ENCODE data around the gene RNPEPL1. TPM values are rescaled to one million over a fixed set of nuclear protein-coding genes. Genes with fewer than 3 reads are reported as not detected.

Gene RNPEPL1
- total RNA-seq, 2 donors from 2014 or later: 111 to 130 TPM

DNA sequence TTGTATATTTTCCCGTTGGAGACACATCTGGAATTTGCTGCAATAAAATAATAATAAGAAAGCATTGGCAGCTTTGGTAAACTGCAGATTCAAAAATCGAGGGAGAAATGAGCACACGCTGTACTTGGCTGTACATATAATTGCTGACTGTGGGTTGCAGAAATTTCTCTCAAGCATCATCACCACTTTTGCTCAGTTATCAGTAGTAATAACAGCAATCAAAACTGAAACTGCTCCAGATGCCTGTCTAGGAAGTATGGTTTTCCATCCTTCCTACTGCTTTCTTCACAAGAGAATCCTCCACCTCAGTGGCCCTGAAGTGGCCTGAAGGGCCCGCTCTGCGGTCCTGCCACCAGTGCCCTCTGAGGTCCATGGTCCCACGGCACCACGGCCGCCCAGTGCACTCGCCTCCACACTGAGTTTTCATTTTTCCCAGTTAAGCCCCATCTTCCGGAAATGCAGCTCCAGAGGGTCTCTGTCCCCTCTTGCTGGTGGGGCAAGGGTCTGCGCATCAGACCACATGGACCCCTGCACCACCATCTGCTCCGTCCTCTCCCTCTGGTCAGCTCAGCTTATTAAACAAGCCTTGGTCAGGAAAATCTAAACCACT, 4.2 kb upstream of the RNPEPL1 start:
- peak overlapping the region; percentile 100 for H3K27ac Mint-ChIP-seq
- H3K4me1 Mint-ChIP-seq: peaks cover 49% of the 10 kb centered on the region
- no peaks in the 10 kb centered on the region for H3K9me3 ChIP-seq (ENCODE audit: control insufficient read depth, low read length, poor library complexity, severe bottlenecking)
- no peak for ATAC-seq
- no peak for DNase-seq
- no peaks in the 10 kb centered on the region for H3K27me3 Mint-ChIP-seq
- peak overlapping the region; percentile 93 for H3K4me3 Mint-ChIP-seq
- no peaks in the 10 kb centered on the region for H3K36me3 Mint-ChIP-seq (ENCODE audit: low read depth)

DNA sequence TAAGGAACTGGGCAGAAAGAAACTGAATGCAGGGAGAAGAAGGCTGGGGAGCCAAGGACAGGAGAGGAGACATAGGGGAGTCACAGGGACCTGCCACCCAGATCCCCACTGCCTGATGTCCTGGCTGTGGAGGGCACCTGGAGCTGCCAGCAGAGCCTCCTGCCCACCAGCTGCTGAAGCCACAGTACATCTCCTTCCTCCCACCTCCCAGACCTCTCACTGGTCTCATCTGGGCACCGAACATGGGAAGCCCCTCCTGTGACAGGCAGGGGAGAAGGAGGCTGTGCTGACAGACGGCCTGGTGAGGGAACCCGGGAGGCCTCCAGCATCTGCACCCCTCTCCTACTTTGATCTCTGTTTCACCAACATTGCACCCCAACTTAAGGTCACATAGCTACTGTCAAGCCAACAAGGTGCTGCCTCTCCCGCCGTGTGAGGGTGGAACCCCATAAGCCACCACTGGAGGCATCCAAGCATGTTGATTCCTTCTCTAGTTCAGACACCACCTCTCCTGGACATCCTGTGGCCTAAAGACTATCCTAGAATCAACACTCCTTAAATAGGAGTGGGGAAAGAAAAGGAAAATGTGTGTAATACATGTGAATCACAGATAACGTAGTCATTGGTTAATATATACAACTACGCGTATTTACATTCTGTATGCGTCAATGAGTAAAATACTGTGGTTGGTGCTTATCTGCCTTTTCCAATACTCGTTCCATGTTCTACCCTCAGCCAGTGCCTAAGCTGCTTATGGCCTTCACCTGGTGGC, 3.5 kb upstream of the RNPEPL1 start:
- H3K9me3 ChIP-seq (ENCODE audit: control insufficient read depth, low read length, poor library complexity, severe bottlenecking): no peaks in the 10 kb centered on the region
- H3K4me3 Mint-ChIP-seq: peak overlapping the region; percentile 93
- peak overlapping the region; percentile 100 for H3K27ac Mint-ChIP-seq
- H3K4me1 Mint-ChIP-seq: peaks cover 46% of the 10 kb centered on the region
- DNase-seq (peak in 1 of 3 donors; percentile 9), ATAC-seq (no peak)
- H3K36me3 Mint-ChIP-seq (ENCODE audit: low read depth): no peaks in the 10 kb centered on the region
- no peaks in the 10 kb centered on the region for H3K27me3 Mint-ChIP-seq

GRCh38 chr2:240565333-240566202, 2.7 kb upstream of the RNPEPL1 start:
- H3K27me3 Mint-ChIP-seq: no peaks in the 10 kb centered on the region
- peaks cover 47% of the 10 kb centered on the region for H3K4me1 Mint-ChIP-seq
- no peaks in the 10 kb centered on the region for H3K36me3 Mint-ChIP-seq (ENCODE audit: low read depth)
- peak; percentile 62 for ATAC-seq
- DNase-seq: peak; percentile 77 to 90 (median 79)
- peak overlapping the region; percentile 100 for H3K27ac Mint-ChIP-seq
- peak overlapping the region; percentile 93 for H3K4me3 Mint-ChIP-seq
- no peaks in the 10 kb centered on the region for H3K9me3 ChIP-seq (ENCODE audit: control insufficient read depth, low read length, poor library complexity, severe bottlenecking)

- Mint-ChIP-seq H3K4me1 (peaks cover 52% of the 10 kb centered on the region), H3K4me3 (peak overlapping the region; percentile 93)
Observed at GRCh38 chr2:240566203-240567136, 1.8 kb upstream of the RNPEPL1 start.

DNA sequence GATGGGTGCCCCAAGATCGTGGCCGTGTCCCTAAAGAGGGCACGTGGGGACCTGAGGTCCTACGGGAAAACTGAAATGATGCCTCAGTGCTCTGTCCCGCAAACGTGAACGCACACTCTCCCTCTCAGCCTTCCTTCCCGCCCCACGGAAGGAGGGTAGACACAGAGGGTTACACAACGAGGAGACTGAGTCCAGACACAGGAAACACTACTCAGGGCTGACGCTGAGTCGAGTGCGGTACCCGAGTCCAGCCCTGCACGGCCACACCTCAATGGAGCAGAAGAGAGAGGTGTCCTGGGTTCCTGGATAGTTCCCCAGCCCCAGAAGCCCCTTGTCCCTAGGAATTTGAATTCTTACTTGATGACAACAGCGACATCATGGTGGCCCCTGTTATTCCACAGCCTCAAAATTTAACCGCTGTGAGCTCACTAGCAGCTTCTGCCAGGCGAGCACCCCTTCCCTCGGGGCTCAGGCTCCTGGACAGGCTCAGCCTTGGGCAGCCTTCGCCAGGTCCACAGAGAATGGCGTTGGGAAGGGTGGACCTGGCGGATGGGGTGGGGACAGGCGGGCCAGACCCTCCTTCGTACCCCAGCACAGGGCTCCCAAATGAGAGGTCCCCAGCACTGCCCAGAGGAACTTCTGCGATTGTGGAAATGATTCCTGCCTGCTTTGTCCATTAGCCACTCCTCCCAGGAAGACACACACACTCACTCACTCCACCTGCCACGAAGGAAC, 980 bp upstream of the RNPEPL1 start:
- Mint-ChIP-seq H3K27ac (peak overlapping the region; percentile 100), H3K27me3 (no peaks in the 10 kb centered on the region), H3K4me3 (peak overlapping the region; percentile 93), H3K4me1 (peaks cover 48% of the 10 kb centered on the region), H3K36me3 (ENCODE audit: low read depth) (peaks cover 3% of the 10 kb centered on the region)
- DNase-seq (peak in 1 of 3 donors; percentile 26), ATAC-seq (no peak)
- H3K9me3 ChIP-seq (ENCODE audit: control insufficient read depth, low read length, poor library complexity, severe bottlenecking): no peaks in the 10 kb centered on the region

More at GRCh38 chr2:240566203-240567136, 1.8 kb upstream of the RNPEPL1 start:
- peaks cover 3% of the 10 kb centered on the region for H3K36me3 Mint-ChIP-seq (ENCODE audit: low read depth)
- ATAC-seq (peak; percentile 68), DNase-seq (peak; percentile 93 to 95 (median 94))
- no peaks in the 10 kb centered on the region for H3K9me3 ChIP-seq (ENCODE audit: control insufficient read depth, low read length, poor library complexity, severe bottlenecking)
- peak overlapping the region; percentile 100 for H3K27ac Mint-ChIP-seq
- H3K27me3 Mint-ChIP-seq: no peaks in the 10 kb centered on the region

- ATAC-seq: peak; percentile 5
- Mint-ChIP-seq H3K4me1 (peaks cover 43% of the 10 kb centered on the region), H3K27ac (peak overlapping the region; percentile 39), H3K36me3 (ENCODE audit: low read depth) (peaks cover 3% of the 10 kb centered on the region), H3K4me3 (peak overlapping the region; percentile 90), H3K27me3 (no peaks in the 10 kb centered on the region)
- peak; percentile 49 to 57 (median 56) for DNase-seq
- no peaks in the 10 kb centered on the region for H3K9me3 ChIP-seq (ENCODE audit: control insufficient read depth, low read length, poor library complexity, severe bottlenecking)
Observed at GRCh38 chr2:240568678-240569522, 616 bp downstream of the RNPEPL1 start.

DNA sequence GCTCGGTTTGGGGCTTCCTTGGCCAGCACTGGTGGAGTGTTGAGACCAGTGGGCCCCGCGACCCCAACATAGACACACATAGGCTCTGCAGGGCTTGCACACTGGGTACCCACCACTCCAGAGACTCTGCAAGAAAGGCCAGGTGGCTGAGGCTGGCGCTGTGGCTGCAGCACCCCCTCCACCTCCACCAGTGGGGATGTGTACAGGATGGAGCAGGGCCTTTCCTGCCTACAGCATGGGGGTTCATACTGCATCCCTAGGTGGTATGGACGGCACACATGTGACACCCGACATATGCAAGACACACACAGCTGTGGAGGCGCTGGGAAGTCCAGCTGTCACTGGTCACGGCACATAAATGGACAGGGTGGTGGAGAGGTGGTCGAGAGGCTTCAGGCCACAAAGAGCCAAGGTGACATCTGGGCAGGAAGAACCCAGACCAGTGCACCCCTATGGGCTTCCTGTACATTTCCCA, 1.3 kb downstream of the RNPEPL1 start:
- no peaks in the 10 kb centered on the region for H3K9me3 ChIP-seq (ENCODE audit: control insufficient read depth, low read length, poor library complexity, severe bottlenecking)
- no peaks in the 10 kb centered on the region for H3K27me3 Mint-ChIP-seq
- peaks cover 3% of the 10 kb centered on the region for H3K36me3 Mint-ChIP-seq (ENCODE audit: low read depth)
- H3K27ac Mint-ChIP-seq: peak overlapping the region; percentile 39
- DNase-seq: peak in 1 of 3 donors; percentile 7
- H3K4me3 Mint-ChIP-seq: peak overlapping the region; percentile 90
- H3K4me1 Mint-ChIP-seq: peaks cover 36% of the 10 kb centered on the region
- ATAC-seq: no peak

DNA sequence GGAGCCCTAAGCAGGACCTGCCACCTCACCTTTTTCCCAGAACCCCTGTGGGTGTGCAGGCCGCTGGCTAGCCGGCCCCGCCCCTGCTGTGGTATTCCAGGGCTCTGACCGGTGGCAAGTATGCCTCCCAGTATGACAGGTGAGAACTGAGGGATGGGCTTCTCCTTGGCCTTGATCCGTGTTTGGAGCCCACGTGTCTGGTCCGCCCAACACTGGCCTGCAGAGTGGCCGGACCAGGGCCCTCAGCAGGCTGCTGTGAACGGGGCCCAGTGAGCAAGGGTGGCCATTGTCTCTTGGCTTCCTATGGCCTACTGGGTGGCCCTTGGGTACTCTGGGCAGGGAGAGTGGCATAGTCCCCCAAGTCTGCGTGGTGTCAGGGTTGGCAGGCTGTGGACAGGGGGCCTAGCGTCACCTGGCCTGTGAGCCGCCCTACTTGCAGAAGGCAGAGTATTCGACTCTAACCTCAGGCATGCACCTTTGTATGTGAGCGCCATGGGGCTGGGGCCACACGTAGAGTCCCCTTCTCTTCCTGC, 1.8 kb downstream of the RNPEPL1 start:
- Mint-ChIP-seq H3K27me3 (no peaks in the 10 kb centered on the region), H3K36me3 (ENCODE audit: low read depth) (peaks cover 3% of the 10 kb centered on the region), H3K27ac (peak overlapping the region; percentile 39), H3K4me1 (peaks cover 31% of the 10 kb centered on the region), H3K4me3 (peak overlapping the region; percentile 90)
- ATAC-seq (no peak), DNase-seq (peak in 2 of 3 donors; percentile 3 to 6)
- no peaks in the 10 kb centered on the region for H3K9me3 ChIP-seq (ENCODE audit: control insufficient read depth, low read length, poor library complexity, severe bottlenecking)

DNA sequence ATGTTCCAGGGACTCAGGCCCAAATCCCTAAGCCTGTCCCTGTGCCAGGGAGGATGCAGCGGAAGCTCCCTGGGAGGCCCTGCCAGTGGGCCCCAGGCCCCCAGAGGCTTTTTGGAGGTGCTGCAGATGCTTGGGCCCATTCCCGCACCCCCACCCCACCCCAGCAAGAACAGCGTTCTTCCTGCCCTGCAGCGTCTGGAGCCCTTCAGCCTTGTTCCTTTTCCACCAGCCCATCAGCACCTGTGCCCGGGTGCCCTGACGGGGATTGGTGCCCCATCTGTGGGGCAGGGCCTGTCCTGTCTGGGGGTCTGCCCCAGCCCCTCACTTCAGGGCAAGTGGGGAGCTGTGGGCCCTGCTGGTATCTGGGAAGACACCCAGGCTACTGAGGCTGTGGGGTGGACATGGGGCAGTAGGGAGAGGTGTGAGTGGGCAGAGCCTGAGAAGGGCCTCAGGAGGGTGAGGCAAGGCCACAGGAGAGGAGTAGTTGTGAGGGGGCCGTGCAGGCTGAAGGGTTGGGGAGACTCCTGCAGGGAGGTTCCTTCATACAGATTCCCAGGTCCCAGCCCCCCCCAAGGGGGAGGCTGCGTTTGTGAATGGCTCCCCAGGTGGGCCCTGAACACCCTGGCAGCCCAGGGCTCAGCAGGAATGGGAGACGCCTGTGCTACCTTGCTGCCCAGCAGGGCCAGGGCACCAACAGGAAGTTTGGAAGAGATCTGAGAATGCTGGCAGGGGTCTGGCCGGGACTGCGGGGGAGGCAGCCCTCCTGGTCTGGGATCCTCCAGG, 2.4 kb downstream of the RNPEPL1 start:
- ATAC-seq (no peak), DNase-seq (peak in 2 of 3 donors; percentile 3 to 4)
- no peaks in the 10 kb centered on the region for H3K27me3 Mint-ChIP-seq
- H3K4me3 Mint-ChIP-seq: peak overlapping the region; percentile 90
- H3K36me3 Mint-ChIP-seq (ENCODE audit: low read depth): peaks cover 3% of the 10 kb centered on the region
- no peaks in the 10 kb centered on the region for H3K9me3 ChIP-seq (ENCODE audit: control insufficient read depth, low read length, poor library complexity, severe bottlenecking)
- peaks cover 25% of the 10 kb centered on the region for H3K4me1 Mint-ChIP-seq
- peak overlapping the region; percentile 75 for H3K27ac Mint-ChIP-seq

DNA sequence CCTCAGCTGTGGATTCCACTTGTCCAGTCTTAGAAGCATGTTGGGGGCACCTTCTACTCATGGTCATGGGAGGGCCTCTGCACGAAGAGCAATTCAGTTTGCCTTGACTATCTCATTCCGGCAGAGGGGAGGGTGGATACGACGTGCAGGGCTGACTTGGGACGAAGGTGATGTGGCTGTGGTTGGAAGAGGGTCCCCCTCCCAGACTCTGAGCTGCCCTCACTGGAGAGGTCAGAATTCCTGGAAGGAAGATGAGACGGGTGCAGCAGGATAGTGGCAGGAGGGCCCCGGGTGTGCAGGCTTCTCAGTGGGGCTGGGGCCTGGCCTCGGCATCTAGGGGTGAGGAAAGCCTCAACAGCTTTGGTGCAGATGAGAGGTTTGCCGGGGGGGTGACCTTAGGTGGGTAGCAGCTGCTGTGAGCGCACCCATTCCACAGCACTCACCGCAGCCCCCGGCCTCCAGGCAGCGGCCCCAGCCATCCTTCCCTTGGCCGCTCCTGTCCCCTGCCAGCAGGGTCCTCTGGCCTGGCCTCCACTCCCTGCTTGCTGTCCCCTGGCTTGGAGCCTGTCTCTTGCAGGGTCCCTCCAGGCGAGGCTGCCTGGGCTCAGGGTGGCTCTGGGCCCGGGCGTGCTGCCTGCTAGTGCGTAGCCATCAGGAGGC, 3.2 kb downstream of the RNPEPL1 start:
- ATAC-seq: no peak
- Mint-ChIP-seq H3K4me1 (peaks cover 25% of the 10 kb centered on the region), H3K27ac (peak overlapping the region; percentile 75), H3K36me3 (ENCODE audit: low read depth) (peaks cover 3% of the 10 kb centered on the region), H3K4me3 (peak overlapping the region; percentile 74), H3K27me3 (no peaks in the 10 kb centered on the region)
- peak in 1 of 3 donors; percentile 2 for DNase-seq
- H3K9me3 ChIP-seq (ENCODE audit: control insufficient read depth, low read length, poor library complexity, severe bottlenecking): no peaks in the 10 kb centered on the region
